H1 (cell line): Measurements from ENCODE around the gene TAS2R38. TPM values are rescaled to one million over a fixed set of nuclear protein-coding genes. Genes with fewer than 3 reads are reported as not detected.

Experiments
- CTCF ChIA-PET: fragments of 300-600 bp; sonication (Branson Sonifier 250); formaldehyde crosslinking; loops from one replicate; lab custom pipeline; 2021; ENCODE audit not compliant: partially characterized antibody; lab: Charles Lee
- POLR2A ChIA-PET: fragments of 300-600 bp; sonication (Branson Sonifier 250); formaldehyde crosslinking; loops from one replicate; lab custom pipeline; 2021; ENCODE audit warnings: inconsistent platforms; ENCODE audit not compliant: partially characterized antibody; lab: Charles Lee
- DNase-seq, 2 experiments: peaks; one replicate each; pipeline versions ENCODE4 v3.0.0 to v3.0.0-alpha.2; 2010 to 2022; ENCODE audit warnings: low spot score in 2 of 2, low read depth in 1 of 2, mixed read lengths in 1 of 2
- FAIRE-seq: peaks from 2 replicates; lab custom pipeline; 2011; peaks lifted over from hg19 to GRCh38; lab: Jason Lieb, UNC
- H2AFZ ChIP-seq: 2 replicates; pipeline ENCODE4 v1.8.1; 2012; ENCODE audit warnings: low read length, inconsistent platforms
- H2AK5ac ChIP-seq: 2 replicates; pipeline ENCODE4 v1.6.1; 2013; ENCODE audit warnings: low read depth, low read length
- H2BK120ac ChIP-seq: replicated peaks from 2 replicates; pipeline ENCODE3; 2013; ENCODE audit warnings: low read depth, low read length, inconsistent platforms
- H2BK12ac ChIP-seq: 2 replicates; pipeline ENCODE4 v1.6.1; 2013; ENCODE audit warnings: low read depth, low read length
- H2BK15ac ChIP-seq: 2 replicates; pipeline ENCODE4 v1.6.1; 2013; ENCODE audit warnings: low read length
- H2BK20ac ChIP-seq: 2 replicates; pipeline ENCODE4 v1.6.1; 2013; ENCODE audit warnings: low read length
- H2BK5ac ChIP-seq: 2 replicates; pipeline ENCODE4 v1.6.1; 2013; ENCODE audit warnings: low read depth, low read length
- H3K14ac ChIP-seq: 2 replicates; pipeline ENCODE4 v1.6.1; 2013; ENCODE audit warnings: inconsistent platforms; ENCODE audit not compliant: insufficient read length
- H3K18ac ChIP-seq: 2 replicates; pipeline ENCODE4 v1.6.1; 2013; ENCODE audit warnings: low read length; ENCODE audit errors: extremely low read depth
- H3K23ac ChIP-seq: 2 replicates; pipeline ENCODE4 v1.6.1; 2013; ENCODE audit warnings: inconsistent platforms; ENCODE audit not compliant: insufficient read length
- H3K23me2 ChIP-seq: 2 replicates; pipeline ENCODE4 v1.6.1; 2013; ENCODE audit warnings: low read depth, low read length
- H3K27ac ChIP-seq: 2 replicates; pipeline ENCODE4 v1.6.1; 2011; ENCODE audit warnings: low read depth, low read length, inconsistent platforms
- H3K27me3 ChIP-seq, 4 experiments: replicated peaks in 1 of 4; 1 replicate in 1 of 4; 2 replicates in 3 of 4; pipeline versions ENCODE4 v1.6.1 to v1.8.1; 2011 to 2013; ENCODE audit warnings: low read length in 3 of 4, mild to moderate bottlenecking in 3 of 4, inconsistent platforms in 2 of 4, mixed read lengths in 2 of 4, moderate library complexity in 1 of 4; ENCODE audit not compliant: control insufficient read depth in 3 of 4, insufficient read depth in 3 of 4; ENCODE audit errors: extremely low read depth in 1 of 4
- H3K36me3 ChIP-seq, 4 experiments: 2 replicates each; pipeline versions ENCODE4 v1.6.1 to v1.8.1; 2011 to 2013; ENCODE audit warnings: mild to moderate bottlenecking in 4 of 4, low read length in 3 of 4, moderate library complexity in 2 of 4, control low read depth in 1 of 4, inconsistent platforms in 1 of 4; ENCODE audit not compliant: insufficient read depth in 4 of 4, control insufficient read depth in 2 of 4
- H3K4ac ChIP-seq: replicated peaks from 2 replicates; pipeline ENCODE3; 2013; ENCODE audit warnings: low read length, low read depth, mixed read lengths, inconsistent platforms; ENCODE audit not compliant: insufficient read length
- H3K4me1 ChIP-seq, 4 experiments: replicated peaks in 1 of 4; 1 replicate in 1 of 4; 2 replicates in 3 of 4; pipeline versions ENCODE4 v1.6.1 to v1.8.1; 2011 to 2013; ENCODE audit warnings: low read length in 3 of 4, inconsistent platforms in 2 of 4, mixed read lengths in 1 of 4; ENCODE audit not compliant: insufficient read depth in 4 of 4, control insufficient read depth in 3 of 4
- H3K4me2 ChIP-seq, 2 experiments: 2 replicates each; pipeline versions ENCODE4 v1.6.1 to v1.8.1; 2011 to 2013; ENCODE audit warnings: low read depth in 2 of 2, low read length in 2 of 2, control low read depth in 1 of 2, inconsistent platforms in 1 of 2, mild to moderate bottlenecking in 1 of 2; ENCODE audit not compliant: insufficient read depth in 1 of 2
- H3K4me3 ChIP-seq, 4 experiments: fragments of 200-600, 300-600 bp in 1 of 4; sonication (generic), shearing (Covaris generic), sonication (Bioruptor Twin) in 1 of 4; 2 replicates each; pipeline versions ENCODE4 v1.5.1 to v1.8.1; 2011 to 2016; ENCODE audit warnings: low read length in 4 of 4, low read depth in 3 of 4, control low read depth in 2 of 4, inconsistent platforms in 2 of 4, mild to moderate bottlenecking in 2 of 4, mixed read lengths in 1 of 4, moderate library complexity in 1 of 4; ENCODE audit not compliant: insufficient read depth in 2 of 4; ENCODE audit errors: extremely low read depth in 1 of 4
- H3K56ac ChIP-seq: replicated peaks from 2 replicates; pipeline ENCODE3; 2013; ENCODE audit warnings: low read depth, mild to moderate bottlenecking, mixed read lengths, low read length, inconsistent platforms; ENCODE audit not compliant: insufficient read length
- H3K79me1 ChIP-seq: 2 replicates; pipeline ENCODE4 v1.6.1; 2013; ENCODE audit warnings: low read depth, low read length, control low read depth
- H3K79me2 ChIP-seq, 2 experiments: 2 replicates each; pipeline versions ENCODE4 v1.6.1 to v1.8.1; 2012 to 2013; ENCODE audit warnings: low read length in 2 of 2, mild to moderate bottlenecking in 2 of 2, inconsistent platforms in 1 of 2; ENCODE audit not compliant: insufficient read depth in 2 of 2, control insufficient read depth in 1 of 2
- H3K9ac ChIP-seq, 4 experiments: replicated peaks in 1 of 4; 1 replicate in 1 of 4; 2 replicates in 3 of 4; pipeline versions ENCODE4 v1.6.1 to v1.8.1; 2011 to 2013; ENCODE audit warnings: low read depth in 3 of 4, low read length in 3 of 4, control low read depth in 2 of 4, mild to moderate bottlenecking in 2 of 4, moderate library complexity in 2 of 4, inconsistent platforms in 1 of 4; ENCODE audit errors: extremely low read depth in 1 of 4
- H3K9me3 ChIP-seq, 2 experiments: 2 replicates each; pipeline versions ENCODE4 v1.6.1 to v1.8.1; 2012 to 2013; ENCODE audit warnings: mild to moderate bottlenecking in 2 of 2, moderate library complexity in 2 of 2, control low read depth in 1 of 2, inconsistent platforms in 1 of 2, low read depth in 1 of 2, low read length in 1 of 2, mixed read lengths in 1 of 2; ENCODE audit not compliant: insufficient read depth in 2 of 2
- H4K20me1 ChIP-seq, 2 experiments: replicated peaks in 1 of 2; 2 replicates each; pipeline versions ENCODE3 to v1.8.1; 2011 to 2013; ENCODE audit warnings: inconsistent platforms in 2 of 2, low read length in 2 of 2, mild to moderate bottlenecking in 1 of 2; ENCODE audit not compliant: insufficient read depth in 2 of 2, control insufficient read depth in 1 of 2
- H4K5ac ChIP-seq: 2 replicates; pipeline ENCODE4 v1.6.1; 2013; ENCODE audit warnings: low read length, low read depth, mixed read lengths, inconsistent platforms; ENCODE audit not compliant: insufficient read length
- H4K8ac ChIP-seq: 2 replicates; pipeline ENCODE4 v1.8.0; 2013; ENCODE audit warnings: mild to moderate bottlenecking, moderate library complexity, low read length, inconsistent platforms; ENCODE audit not compliant: insufficient read depth; ENCODE audit errors: extremely low read depth
- H4K91ac ChIP-seq: replicated peaks from 2 replicates; pipeline ENCODE3; 2013; ENCODE audit warnings: low read length, mixed read lengths, inconsistent platforms; ENCODE audit not compliant: insufficient read length
- CBX8 ChIP-seq: fragments of 300-800, 300-1000 bp; sonication (generic); IDR thresholded peaks from 2 replicates; pipeline ENCODE4 v1.7.1; 2016; ENCODE audit warnings: low read depth, low read length, borderline replicate concordance
- E2F6 ChIP-seq: IDR thresholded peaks from 2 replicates; pipeline ENCODE4 v1.6.1; 2012; ENCODE audit warnings: inconsistent platforms
- KDM4A ChIP-seq: IDR thresholded peaks from one replicate; pipeline ENCODE4 v1.7.1; 2012; ENCODE audit warnings: low read depth, mild to moderate bottlenecking, moderate library complexity, low read length, inconsistent platforms; ENCODE audit not compliant: severe bottlenecking
- POLR2AphosphoS5 ChIP-seq: IDR thresholded peaks from 2 replicates; pipeline ENCODE4 v1.6.1; 2011; ENCODE audit warnings: low read depth, low read length
- RXRA ChIP-seq: IDR thresholded peaks from 2 replicates; pipeline ENCODE4 v1.6.1; 2011; ENCODE audit warnings: low read depth, mild to moderate bottlenecking, low read length, moderate library complexity; ENCODE audit not compliant: insufficient read depth
- SP1 ChIP-seq: IDR thresholded peaks from 2 replicates; pipeline ENCODE4 v1.6.1; 2011; ENCODE audit warnings: low read depth, low read length
- TBP ChIP-seq: IDR thresholded peaks from 2 replicates; pipeline ENCODE4 v1.6.1; 2011; ENCODE audit warnings: low read depth, low read length, improper control_type of control experiment
- TCF12 ChIP-seq: IDR thresholded peaks from 2 replicates; pipeline ENCODE4 v1.6.1; 2011; ENCODE audit warnings: low read depth, mild to moderate bottlenecking, low read length
- USF2 ChIP-seq: IDR thresholded peaks from 2 replicates; pipeline ENCODE4 v1.6.1; 2011; ENCODE audit warnings: low read length, improper control_type of control experiment
- YY1 ChIP-seq: IDR thresholded peaks from 2 replicates; pipeline ENCODE4 v1.6.1; 2011; ENCODE audit warnings: low read depth, mild to moderate bottlenecking, low read length
- WGBS, 2 experiments: shearing (Covaris generic) in 1 of 2; methylation state at CpG; one replicate each; pipeline versions ENCODE4 v1.1.6 to v1.1.7; 2013 to 2015; ENCODE audit warnings: low lambda C conversion rate in 2 of 2, mixed read lengths in 2 of 2, inconsistent platforms in 1 of 2, low coverage in 1 of 2, missing lambda C conversion rate in 1 of 2; ENCODE audit not compliant: insufficient replicate concordance in 2 of 2, insufficient coverage in 1 of 2, insufficient read length in 1 of 2; ENCODE audit errors: extremely low coverage in 1 of 2, missing lambda C conversion rate in 1 of 2; 5-methylcytosine and 5-hydroxymethylcytosine counted together
- polyA plus RNA-seq, 7 experiments: library from polyadenylated mRNA; depleted of rRNA in 3 of 7; stranded (reverse) in 5 of 7; unstranded in 2 of 7; fragments of >200 nt in 5 of 7; fragments of 200-250 nt in 2 of 7; gene quantifications; 1 replicate in 5 of 7; 2 replicates in 1 of 7; 4 replicates in 1 of 7; pipeline versions ENCODE4 v1.2.1 to v1.2.3, GENCODE V29; 2011 to 2013; ENCODE audit warnings: missing spikeins in 2 of 7, mixed read lengths in 2 of 7
- total RNA-seq: library from RNA; stranded (reverse); fragmentation: NEBNext Ultra II Directional; extraction: Animal tissue kit (Norgen Biotek cat#: 25700); gene quantifications from 2 replicates; pipeline ENCODE4 v1.2.1, GENCODE V29; 2021

TAS2R38 gene
- total and polyA plus RNA-seq, 2 of the 8 experiments (the other 6 are each of a cell fraction or from before 2014, with no cell fraction given): 0.11 TPM; not detected in 1

DNA sequence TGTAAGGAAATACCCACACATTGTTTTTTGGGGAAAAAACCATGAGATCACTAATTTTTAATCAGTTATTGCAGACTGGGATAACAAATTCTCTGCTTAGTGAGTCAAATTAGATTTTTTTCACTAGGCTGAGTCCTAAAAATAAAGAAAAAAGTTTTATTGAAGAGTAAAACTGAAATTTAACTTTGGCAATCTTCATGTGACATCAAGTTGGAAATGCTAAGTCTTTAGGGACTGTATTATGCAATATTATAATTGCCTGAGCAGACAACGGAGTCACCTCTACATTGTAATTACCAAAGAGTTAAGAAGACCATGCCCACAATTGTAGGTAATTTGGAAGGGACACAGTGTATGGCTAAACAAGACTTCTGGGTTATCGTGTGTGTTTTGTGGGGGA is 24.6 kb downstream of the TAS2R38 start:
- no peak overlapping the region for H2BK5ac ChIP-seq
- H3K36me3 ChIP-seq: no peaks in the 10 kb centered on the region
- H4K5ac ChIP-seq: no peak overlapping the region
- H3K79me1 ChIP-seq: no peaks in the 10 kb centered on the region
- no peak overlapping the region for H3K23ac ChIP-seq
- no peak overlapping the region for H4K91ac ChIP-seq
- no peaks in the 10 kb centered on the region for H3K27me3 ChIP-seq
- ChIA-PET CTCF (no interaction called here), POLR2A (no interaction called here)
- no peak overlapping the region for H2AK5ac ChIP-seq
- no peak overlapping the region for H3K4me3 ChIP-seq
- no peak overlapping the region for H2BK12ac ChIP-seq
- no peak overlapping the region for H3K56ac ChIP-seq
- H3K27ac ChIP-seq: no peak overlapping the region
- H3K9ac ChIP-seq: no peak overlapping the region
- FAIRE-seq (no peak), DNase-seq (no peak)
- H3K14ac ChIP-seq: no peak overlapping the region
- no peak overlapping the region for H3K4me2 ChIP-seq
- no peak overlapping the region for H3K4ac ChIP-seq
- H2BK20ac ChIP-seq: no peak overlapping the region
- H3K9me3 ChIP-seq: no peaks in the 10 kb centered on the region
- no peak overlapping the region for H2BK15ac ChIP-seq
- no peak overlapping the region for H2AFZ ChIP-seq
- no peak overlapping the region for H2BK120ac ChIP-seq
- 85% methylated on average over 2 of the region's 2 CpGs; no CpG with 5 or more reads in 1 of the 2 experiments for WGBS, 2 experiments
- H4K20me1 ChIP-seq: no peaks in the 10 kb centered on the region
- no peaks in the 10 kb centered on the region for H3K23me2 ChIP-seq
- peaks cover 0 to 2% (median 0%) of the 10 kb centered on the region in 4 experiments; a peak in 1 of 7 replicates for H3K4me1 ChIP-seq
- H4K8ac ChIP-seq: no peak overlapping the region
- H3K79me2 ChIP-seq: no peaks in the 10 kb centered on the region
- H3K18ac ChIP-seq: no peak overlapping the region
- no peak for TF ChIP-seq E2F6
- no peak for TF ChIP-seq TCF12
- TF ChIP-seq TBP: no peak
- TF ChIP-seq POLR2AphosphoS5: no peak
- no peak for TF ChIP-seq SP1
- no peak for TF ChIP-seq KDM4A
- no peak for TF ChIP-seq RXRA
- no peak for TF ChIP-seq YY1
- TF ChIP-seq CBX8: no peak
- TF ChIP-seq USF2: no peak
